Sigmoid colon (tissue), 7 donors: Measurements from ENCODE around the gene PTRHD1. TPM values are rescaled to one million over a fixed set of nuclear protein-coding genes. Genes with fewer than 3 reads are reported as not detected.

Experiments used
- DNase-seq: peaks from one replicate; pipeline ENCODE4 v3.0.0-alpha.2; 2019
- H3K27ac ChIP-seq, 4 donors: fragments of 200-600 bp; sonication (generic); one replicate each; pipeline ENCODE4 v1.5.1; 2016 to 2019; ENCODE audit warnings: mild to moderate bottlenecking in 1 of 4
- H3K27me3 ChIP-seq, 3 donors: fragments of 200-600 bp; sonication (generic); one replicate each; pipeline ENCODE4 v1.5.1; 2019; ENCODE audit warnings: mild to moderate bottlenecking in 1 of 3
- H3K36me3 ChIP-seq, 4 donors: fragments of 200-600 bp; sonication (generic); one replicate each; pipeline ENCODE4 v1.5.1; 2016 to 2019
- H3K4me1 ChIP-seq, 4 donors: fragments of 200-600 bp; sonication (generic); one replicate each; pipeline ENCODE4 v1.5.1; 2017 to 2019
- H3K4me3 ChIP-seq, 4 donors: fragments of 200-600 bp; sonication (generic); one replicate each; pipeline ENCODE4 v1.5.1; 2017 to 2019; ENCODE audit warnings: mild to moderate bottlenecking in 2 of 4, moderate library complexity in 1 of 4
- H3K9me3 ChIP-seq, 4 donors: fragments of 200-600 bp in 3 of 4; sonication (generic) in 3 of 4; one replicate each; pipeline versions ENCODE4 v1.5.1 to v1.6.1; 2013 to 2019
- EP300 ChIP-seq, 4 donors: sonication (generic); formaldehyde crosslinking; IDR thresholded peaks; one replicate each; pipeline ENCODE4 v1.6.1; 2017; ENCODE audit warnings: antibody characterized with exemption in 4 of 4
- POLR2A ChIP-seq, 2 donors: fragments of 450-650 bp; IDR thresholded peaks; one replicate each; pipeline ENCODE4 v1.6.1; 2016; ENCODE audit warnings: antibody characterized with exemption in 2 of 2, mild to moderate bottlenecking in 2 of 2, moderate library complexity in 2 of 2
- POLR2AphosphoS5 ChIP-seq, 4 donors: sonication (generic); formaldehyde crosslinking; IDR thresholded peaks; one replicate each; pipeline ENCODE4 v1.6.1; 2017; ENCODE audit warnings: antibody characterized with exemption in 4 of 4
- WGBS, 2 donors: extraction: QIAGEN DNeasy Blood & Tissue Kit; methylation state at CpG; one replicate each; pipeline ENCODE4 v1.1.7; 2013; 5-methylcytosine and 5-hydroxymethylcytosine counted together
- intact Hi-C: fragments of 100-400 bp; cut with DNase I; formaldehyde crosslinking; loops from one replicate; pipeline ENCODE4 v1.15.1; 2023
- polyA plus RNA-seq, 3 donors: library from polyadenylated mRNA; stranded (reverse); fragments of 200-250 nt; gene quantifications; one replicate each; pipeline ENCODE4 v1.2.3, GENCODE V29; 2013
- total RNA-seq, 4 donors: library from RNA; depleted of rRNA; stranded (reverse); fragments of >200 nt; gene quantifications; one replicate each; pipeline ENCODE4 v1.1.0, GENCODE V29; 2016
- TF ChIP-seq, protein P1 (sequence below), 4 experiments: fragments of 450-650 bp in 3 of 4; fragments of 200-600 bp in 1 of 4; IDR thresholded peaks; one replicate each; pipeline ENCODE4 v1.5.1; 2016 to 2019; ENCODE audit warnings: antibody characterized with exemption in 4 of 4, mild to moderate bottlenecking in 3 of 4, moderate library complexity in 2 of 4
- donor health status: healthy with polysubstance abuse.
- donor health status: Bipolar disorder and iron deficiency.
- donor health status: healthy.

The PTRHD1 gene
- total and polyA plus RNA-seq, 7 donors, result 10.5 to 56.4 (median 35.5) TPM

DNA sequence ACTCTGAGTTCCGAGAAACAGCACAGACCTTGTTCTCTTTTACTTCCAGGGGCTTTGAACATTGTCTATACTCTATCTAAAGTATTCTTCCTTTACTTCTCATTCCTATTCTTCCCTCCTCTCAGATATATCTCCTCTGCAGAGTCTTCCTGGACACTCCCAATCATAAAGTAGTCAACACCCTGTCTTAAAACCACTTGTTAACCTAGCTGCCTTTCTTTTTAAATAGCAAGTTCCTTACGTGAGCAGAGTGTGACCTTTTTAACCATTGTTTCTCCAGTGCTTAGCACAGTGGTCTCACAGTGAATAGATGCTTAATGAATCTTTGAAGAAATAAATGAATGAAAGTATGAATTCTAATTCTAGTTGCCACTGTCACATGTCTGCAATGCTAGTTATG lies 47.4 kb downstream of the PTRHD1 start:
- intact Hi-C loops, result no loop called here
- no peak overlapping the region for H3K27ac ChIP-seq
- TF ChIP-seq POLR2A (IDR thresholded peaks at IDR 0.05) (no peak), EP300 (IDR thresholded peaks at IDR 0.05) (no peak)
- H3K4me3 ChIP-seq, result no peak overlapping the region
- peaks cover 0 to 10% (median 0%) of the 10 kb centered on the region in 4 donors for H3K4me1 ChIP-seq
- DNase-seq, result no peak
- H3K36me3 ChIP-seq, result peaks cover 0 to 39% (median 9%) of the 10 kb centered on the region in 4 donors
- no peaks in the 10 kb centered on the region for H3K27me3 ChIP-seq
- H3K9me3 ChIP-seq, result no peaks in the 10 kb centered on the region
- WGBS, 2 donors, result 38 to 76% methylated on average over 2 of the region's 2 CpGs

DNA sequence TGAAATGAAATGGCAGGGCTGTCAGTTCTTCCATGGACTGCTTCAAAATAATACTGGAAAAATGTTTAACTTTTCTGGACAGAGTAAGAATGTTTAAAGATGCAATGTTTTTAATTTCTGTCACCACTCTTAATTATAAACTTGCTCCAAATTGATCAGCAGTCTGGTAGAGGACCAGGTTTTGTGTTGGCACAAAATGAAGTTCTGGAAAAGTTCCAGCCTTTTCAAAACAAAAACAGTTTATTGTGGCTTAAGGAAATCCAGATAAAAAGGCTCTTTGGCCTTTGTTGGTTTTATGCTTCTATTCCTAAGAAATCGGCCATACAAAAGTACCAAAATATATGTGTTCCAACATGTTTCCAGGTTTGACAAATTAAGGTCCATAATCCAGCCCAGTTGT lies 48.8 kb downstream of the PTRHD1 start:
- no peak overlapping the region for H3K4me3 ChIP-seq
- H3K27ac ChIP-seq, result no peak overlapping the region
- no peak for DNase-seq
- peaks cover 0 to 52% (median 9%) of the 10 kb centered on the region in 4 donors for H3K36me3 ChIP-seq
- H3K4me1 ChIP-seq, result peaks cover 0 to 9% (median 0%) of the 10 kb centered on the region in 4 donors
- intact Hi-C loops, result no loop called here
- no peaks in the 10 kb centered on the region for H3K27me3 ChIP-seq
- TF ChIP-seq EP300 (IDR thresholded peaks at IDR 0.05) (no peak), POLR2A (IDR thresholded peaks at IDR 0.05) (no peak), POLR2AphosphoS5 (IDR thresholded peaks at IDR 0.05) (no peak)
- TF ChIP-seq, protein P1, sequence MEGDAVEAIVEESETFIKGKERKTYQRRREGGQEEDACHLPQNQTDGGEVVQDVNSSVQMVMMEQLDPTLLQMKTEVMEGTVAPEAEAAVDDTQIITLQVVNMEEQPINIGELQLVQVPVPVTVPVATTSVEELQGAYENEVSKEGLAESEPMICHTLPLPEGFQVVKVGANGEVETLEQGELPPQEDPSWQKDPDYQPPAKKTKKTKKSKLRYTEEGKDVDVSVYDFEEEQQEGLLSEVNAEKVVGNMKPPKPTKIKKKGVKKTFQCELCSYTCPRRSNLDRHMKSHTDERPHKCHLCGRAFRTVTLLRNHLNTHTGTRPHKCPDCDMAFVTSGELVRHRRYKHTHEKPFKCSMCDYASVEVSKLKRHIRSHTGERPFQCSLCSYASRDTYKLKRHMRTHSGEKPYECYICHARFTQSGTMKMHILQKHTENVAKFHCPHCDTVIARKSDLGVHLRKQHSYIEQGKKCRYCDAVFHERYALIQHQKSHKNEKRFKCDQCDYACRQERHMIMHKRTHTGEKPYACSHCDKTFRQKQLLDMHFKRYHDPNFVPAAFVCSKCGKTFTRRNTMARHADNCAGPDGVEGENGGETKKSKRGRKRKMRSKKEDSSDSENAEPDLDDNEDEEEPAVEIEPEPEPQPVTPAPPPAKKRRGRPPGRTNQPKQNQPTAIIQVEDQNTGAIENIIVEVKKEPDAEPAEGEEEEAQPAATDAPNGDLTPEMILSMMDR (IDR thresholded peaks at IDR 0.05), result no peak
- WGBS, 2 donors, result 78 to 80% methylated on average over 1 of the region's 1 CpG
- H3K9me3 ChIP-seq, result no peaks in the 10 kb centered on the region

DNA sequence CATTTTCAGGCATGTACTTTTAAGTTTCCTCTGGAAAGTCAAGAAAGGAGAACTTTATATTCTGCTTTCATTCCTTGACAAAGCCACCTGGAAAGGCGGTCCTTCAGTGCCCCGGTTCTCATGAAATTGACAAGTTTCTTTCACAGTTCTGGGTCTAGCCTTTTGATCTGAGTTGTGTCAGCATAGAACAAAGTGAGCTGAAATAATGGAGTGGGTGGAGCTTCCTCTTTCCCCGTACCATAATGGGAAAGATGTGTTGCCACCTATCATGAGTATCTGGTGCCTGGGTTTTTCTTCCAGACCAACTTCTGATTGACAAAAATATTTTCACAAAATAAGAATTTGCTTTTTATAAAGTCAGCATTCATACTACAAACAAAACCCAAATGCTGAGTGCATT lies 49.3 kb downstream of the PTRHD1 start:
- H3K9me3 ChIP-seq, result no peaks in the 10 kb centered on the region
- H3K4me1 ChIP-seq, result peaks cover 0 to 5% (median under 1%) of the 10 kb centered on the region in 4 donors
- no peaks in the 10 kb centered on the region for H3K27me3 ChIP-seq
- TF ChIP-seq POLR2A (IDR thresholded peaks at IDR 0.05), result no peak
- no peak for TF ChIP-seq EP300 (IDR thresholded peaks at IDR 0.05)
- no peak for TF ChIP-seq POLR2AphosphoS5 (IDR thresholded peaks at IDR 0.05)
- TF ChIP-seq, protein P1 (IDR thresholded peaks at IDR 0.05), result no peak
- DNase-seq, result no peak
- no peak overlapping the region for H3K4me3 ChIP-seq
- H3K27ac ChIP-seq, result no peak overlapping the region
- 66 to 89% methylated on average over 3 of the region's 3 CpGs for WGBS, 2 donors
- intact Hi-C loops, result no loop called here
- peaks cover 0 to 54% (median 9%) of the 10 kb centered on the region in 4 donors for H3K36me3 ChIP-seq

DNA sequence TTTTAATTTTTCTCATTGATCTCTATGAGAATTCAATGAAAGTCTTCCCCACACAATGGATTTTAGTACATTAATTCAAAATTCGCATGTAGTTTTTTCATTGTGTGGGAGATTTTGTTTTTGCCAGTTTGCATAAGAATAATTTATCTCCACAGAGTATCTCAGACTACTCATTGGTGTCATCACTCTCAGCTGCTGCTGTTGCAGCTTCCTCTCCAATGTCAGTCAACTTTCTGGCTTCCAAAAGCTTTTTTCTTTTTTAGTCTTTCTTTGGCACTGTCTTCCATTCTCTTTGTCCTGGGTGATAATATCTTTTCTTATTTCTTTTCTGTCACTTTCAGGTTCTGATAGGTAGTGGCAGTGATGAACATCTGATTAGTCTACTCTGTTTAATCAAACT lies 50.5 kb downstream of the PTRHD1 start:
- peaks cover 0 to 8% (median 7%) of the 10 kb centered on the region in 4 donors for H3K4me1 ChIP-seq
- H3K4me3 ChIP-seq, result no peak overlapping the region
- H3K9me3 ChIP-seq, result no peaks in the 10 kb centered on the region
- intact Hi-C loops, result no loop called here
- no peak for TF ChIP-seq POLR2AphosphoS5 (IDR thresholded peaks at IDR 0.05)
- H3K36me3 ChIP-seq, result peaks cover 0 to 52% (median 9%) of the 10 kb centered on the region in 4 donors
- DNase-seq, result no peak
- 86 to 91% methylated on average over 1 of the region's 1 CpG for WGBS, 2 donors
- no peaks in the 10 kb centered on the region for H3K27me3 ChIP-seq
- H3K27ac ChIP-seq, result no peak overlapping the region

DNA sequence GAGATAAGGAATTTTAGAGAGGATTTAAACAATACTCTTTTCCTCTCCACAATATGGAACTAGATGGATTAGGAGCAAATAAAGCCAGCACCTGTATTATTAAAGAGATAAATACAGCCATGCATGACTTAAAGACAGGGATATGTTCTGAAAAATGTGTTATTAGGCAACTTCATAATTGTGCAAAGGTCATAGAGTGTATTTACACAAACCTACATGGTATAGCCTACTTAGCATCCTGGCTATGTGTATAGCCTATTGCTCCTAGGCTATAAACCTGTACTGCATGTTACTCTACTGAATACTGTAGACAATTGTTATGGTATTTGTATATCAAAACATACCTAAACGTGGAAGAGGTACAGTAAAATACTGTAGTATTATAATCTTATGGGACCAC lies 53.0 kb downstream of the PTRHD1 start:
- Histone ChIP-seq H3K36me3 (peaks cover 0 to 40% (median 12%) of the 10 kb centered on the region in 4 donors), H3K4me3 (no peak overlapping the region), H3K4me1 (peaks cover 0 to 8% (median 7%) of the 10 kb centered on the region in 4 donors), H3K9me3 (no peaks in the 10 kb centered on the region), H3K27me3 (no peaks in the 10 kb centered on the region), H3K27ac (no peak overlapping the region)
- intact Hi-C loops, result no loop called here
- WGBS, 2 donors, result 25 to 53% methylated on average over 1 of the region's 1 CpG
- no peak for TF ChIP-seq POLR2A (IDR thresholded peaks at IDR 0.05)
- TF ChIP-seq EP300 (IDR thresholded peaks at IDR 0.05), result no peak
- TF ChIP-seq, protein P1 (IDR thresholded peaks at IDR 0.05), result no peak
- TF ChIP-seq POLR2AphosphoS5 (IDR thresholded peaks at IDR 0.05), result no peak
- DNase-seq, result no peak

Other genes with a start within 250 kb of the PTRHD1 start
- gene CENPO, start within 50 bp of the PTRHD1 start, total RNA-seq, result 1 to 10 TPM in 2 of 4 donors, under 1 TPM in 2; 0.49 to 5.7 (median 1.7) TPM
- gene CENPO, start within 50 bp of the PTRHD1 start, polyA plus RNA-seq, result 10 to 100 TPM in 1 of 3 donors, 1 to 10 TPM in 2; 4.9 to 10.4 (median 6.0) TPM
- gene ADCY3, start 126.8 kb upstream of the PTRHD1 start, total RNA-seq, result 10 to 100 TPM; 17.5 to 43.8 (median 22.5) TPM
- 10 to 100 TPM in 1 of 3 donors, 1 to 10 TPM in 2; 3.5 to 38.9 (median 4.8) TPM for gene ADCY3, start 126.8 kb upstream of the PTRHD1 start, polyA plus RNA-seq
- gene DNAJC27, start 178.6 kb upstream of the PTRHD1 start, total RNA-seq, result 10 to 100 TPM in 1 of 4 donors, 1 to 10 TPM in 3; 6.3 to 12.5 (median 7.8) TPM
- 1 to 10 TPM in 2 of 3 donors, under 1 TPM in 1; 0.60 to 3.3 (median 1.6) TPM for gene DNAJC27, start 178.6 kb upstream of the PTRHD1 start, polyA plus RNA-seq
- 1 to 10 TPM in 3 of 4 donors, under 1 TPM in 1; 0.49 to 1.9 (median 1.6) TPM for gene EFR3B, start 248.7 kb upstream of the PTRHD1 start, total RNA-seq
- gene EFR3B, start 248.7 kb upstream of the PTRHD1 start, polyA plus RNA-seq, result under 1 TPM; under 0.01 to 0.50 (median 0.23) TPM